ENCODE measurements around the gene ARFGEF3. TPM values are rescaled to one million over a fixed set of nuclear protein-coding genes. Genes with fewer than 3 reads are reported as not detected.

Gene ARFGEF3
- total RNA-seq, 1 donor from 2014 or later = 24.0 TPM

DNA sequence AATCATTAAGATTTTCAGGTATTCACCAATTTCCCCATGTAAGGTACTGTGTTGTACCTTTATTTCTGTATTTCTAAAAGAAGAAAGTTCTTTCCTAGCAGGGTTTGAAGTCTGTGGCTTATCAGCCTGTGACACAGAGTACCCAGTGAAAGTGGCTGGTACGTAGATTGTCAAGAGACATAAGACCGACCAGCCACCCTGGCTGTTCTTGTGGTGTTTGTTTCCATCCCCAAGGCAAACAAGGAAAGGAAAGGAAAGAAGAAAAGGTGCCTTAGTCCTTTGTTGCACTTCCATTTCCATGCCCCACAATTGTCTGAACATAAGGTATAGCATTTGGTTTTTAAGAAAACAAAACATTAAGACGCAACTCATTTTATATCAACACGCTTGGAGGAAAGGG lies 175.3 kb downstream of the ARFGEF3 start:
- Mint-ChIP-seq H3K36me3 (peaks cover 11% of the 10 kb centered on the region), H3K27me3 (no peaks in the 10 kb centered on the region), H3K4me1 (ENCODE audit: unreplicated experiment) (no peaks in the 10 kb centered on the region), H3K9me3 (no peaks in the 10 kb centered on the region), H3K27ac (no peak overlapping the region), H3K4me3 (no peak overlapping the region)
- no peak for DNase-seq (ENCODE audit: extremely low spot score, unreplicated experiment)
- TF ChIP-seq, protein P1, sequence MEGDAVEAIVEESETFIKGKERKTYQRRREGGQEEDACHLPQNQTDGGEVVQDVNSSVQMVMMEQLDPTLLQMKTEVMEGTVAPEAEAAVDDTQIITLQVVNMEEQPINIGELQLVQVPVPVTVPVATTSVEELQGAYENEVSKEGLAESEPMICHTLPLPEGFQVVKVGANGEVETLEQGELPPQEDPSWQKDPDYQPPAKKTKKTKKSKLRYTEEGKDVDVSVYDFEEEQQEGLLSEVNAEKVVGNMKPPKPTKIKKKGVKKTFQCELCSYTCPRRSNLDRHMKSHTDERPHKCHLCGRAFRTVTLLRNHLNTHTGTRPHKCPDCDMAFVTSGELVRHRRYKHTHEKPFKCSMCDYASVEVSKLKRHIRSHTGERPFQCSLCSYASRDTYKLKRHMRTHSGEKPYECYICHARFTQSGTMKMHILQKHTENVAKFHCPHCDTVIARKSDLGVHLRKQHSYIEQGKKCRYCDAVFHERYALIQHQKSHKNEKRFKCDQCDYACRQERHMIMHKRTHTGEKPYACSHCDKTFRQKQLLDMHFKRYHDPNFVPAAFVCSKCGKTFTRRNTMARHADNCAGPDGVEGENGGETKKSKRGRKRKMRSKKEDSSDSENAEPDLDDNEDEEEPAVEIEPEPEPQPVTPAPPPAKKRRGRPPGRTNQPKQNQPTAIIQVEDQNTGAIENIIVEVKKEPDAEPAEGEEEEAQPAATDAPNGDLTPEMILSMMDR (conservative IDR thresholded peaks at IDR 0.05) = no peak

DNA sequence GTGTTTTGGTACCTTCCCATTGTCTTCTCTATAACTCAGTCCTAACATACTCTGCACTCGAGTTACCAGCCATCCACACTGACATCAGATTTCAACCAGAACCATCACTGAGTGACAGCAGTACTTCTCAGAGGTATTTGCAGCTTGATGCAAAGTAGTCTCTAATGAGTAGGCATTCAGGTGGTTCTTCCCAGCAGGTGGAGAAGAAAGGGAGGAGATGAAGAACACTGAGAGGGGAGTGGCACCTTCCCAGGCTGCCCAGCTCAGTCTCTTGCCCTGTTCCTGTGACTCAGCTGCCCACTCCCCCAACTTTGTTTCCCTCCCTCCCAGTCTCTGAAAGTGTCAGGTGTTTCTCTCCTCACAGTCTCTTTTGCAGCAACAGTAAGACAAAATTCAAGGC lies 177.3 kb downstream of the ARFGEF3 start:
- H3K27ac Mint-ChIP-seq = no peak overlapping the region
- TF ChIP-seq, protein P1 (conservative IDR thresholded peaks at IDR 0.05) = no peak
- DNase-seq (ENCODE audit: extremely low spot score, unreplicated experiment) = no peak
- no peaks in the 10 kb centered on the region for H3K9me3 Mint-ChIP-seq
- H3K4me3 Mint-ChIP-seq = no peak overlapping the region
- H3K4me1 Mint-ChIP-seq (ENCODE audit: unreplicated experiment) = no peaks in the 10 kb centered on the region
- H3K36me3 Mint-ChIP-seq = peaks cover 11% of the 10 kb centered on the region
- H3K27me3 Mint-ChIP-seq = no peaks in the 10 kb centered on the region

DNA sequence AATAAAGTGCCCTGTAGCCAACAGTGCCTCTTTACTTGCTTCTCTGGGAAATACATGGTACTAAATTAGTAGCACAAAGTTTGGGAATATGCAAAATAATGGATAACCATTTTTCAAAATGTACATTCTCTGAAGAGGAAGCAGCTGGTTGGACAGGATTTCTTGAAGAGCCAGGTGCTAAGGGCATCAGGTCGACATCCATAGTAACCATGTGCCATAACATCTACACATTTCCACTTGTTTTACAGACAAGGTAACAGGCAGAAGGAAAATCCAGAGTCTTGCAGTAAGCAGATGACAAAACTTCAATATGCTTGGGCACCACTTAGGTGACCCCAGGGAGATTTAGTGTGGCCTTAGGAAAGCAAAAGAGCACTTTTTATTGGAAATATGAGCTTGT lies 179.4 kb downstream of the ARFGEF3 start:
- H3K36me3 Mint-ChIP-seq = peaks cover 6% of the 10 kb centered on the region
- no peaks in the 10 kb centered on the region for H3K4me1 Mint-ChIP-seq (ENCODE audit: unreplicated experiment)
- TF ChIP-seq, protein P1 (conservative IDR thresholded peaks at IDR 0.05) = no peak
- no peak overlapping the region for H3K4me3 Mint-ChIP-seq
- H3K27ac Mint-ChIP-seq = no peak overlapping the region
- no peaks in the 10 kb centered on the region for H3K9me3 Mint-ChIP-seq
- no peaks in the 10 kb centered on the region for H3K27me3 Mint-ChIP-seq
- no peak for DNase-seq (ENCODE audit: extremely low spot score, unreplicated experiment)

DNA sequence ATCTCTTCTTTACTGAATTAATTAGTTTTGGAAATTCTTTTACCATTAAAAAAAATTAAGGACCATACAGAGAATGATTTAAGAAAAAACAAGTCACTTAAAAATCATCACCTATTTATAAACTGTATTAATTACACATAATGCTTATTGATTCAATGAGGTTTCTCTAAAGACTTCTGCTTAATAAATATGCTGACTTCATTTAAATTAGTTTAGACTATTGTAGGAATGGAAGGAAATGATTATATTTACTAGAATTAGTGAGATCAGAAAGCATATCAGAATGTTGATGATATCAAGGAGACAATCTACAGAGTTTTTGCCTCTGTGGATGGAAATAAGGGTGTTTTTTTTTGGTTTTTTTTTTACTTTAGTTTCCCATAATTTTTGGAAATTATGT lies 181.4 kb downstream of the ARFGEF3 start:
- Mint-ChIP-seq H3K36me3 (peaks cover 6% of the 10 kb centered on the region), H3K27me3 (no peaks in the 10 kb centered on the region), H3K4me1 (ENCODE audit: unreplicated experiment) (no peaks in the 10 kb centered on the region), H3K4me3 (no peak overlapping the region), H3K27ac (no peak overlapping the region), H3K9me3 (no peaks in the 10 kb centered on the region)
- DNase-seq (ENCODE audit: extremely low spot score, unreplicated experiment) = no peak
- TF ChIP-seq, protein P1 (conservative IDR thresholded peaks at IDR 0.05) = no peak

DNA sequence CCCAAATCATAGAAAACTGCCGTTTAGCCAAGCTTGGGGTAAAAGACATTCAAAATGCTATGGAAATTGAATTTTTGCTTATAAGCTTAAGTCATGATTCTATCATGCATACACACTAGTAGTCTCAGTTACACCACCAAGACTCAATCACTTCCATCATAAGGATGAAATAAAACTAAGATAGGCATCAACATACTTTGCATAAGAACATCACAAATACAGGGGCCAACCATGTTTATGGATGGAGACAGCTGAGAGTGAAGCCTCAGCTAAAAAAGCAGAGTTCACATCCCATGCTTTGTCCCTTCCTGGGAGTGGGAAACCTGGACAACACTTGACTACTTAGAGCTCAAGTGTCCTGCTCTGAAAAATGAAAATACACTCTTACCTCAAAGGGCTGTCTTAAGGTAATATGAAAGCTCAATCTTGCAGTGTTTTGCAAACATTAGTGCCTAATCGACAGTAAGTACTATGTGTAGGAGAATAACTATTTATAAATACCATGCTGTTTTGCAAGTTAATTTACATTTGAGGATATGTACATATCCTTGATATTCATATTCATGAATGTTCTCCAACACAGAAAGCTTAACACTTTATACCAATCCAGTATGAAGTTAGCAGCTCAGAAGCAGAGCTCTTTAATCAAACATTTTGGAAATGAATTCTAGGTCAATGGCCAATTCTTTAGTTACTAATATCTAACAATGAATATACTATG lies 184.0 kb downstream of the ARFGEF3 start:
- Mint-ChIP-seq H3K9me3 (no peaks in the 10 kb centered on the region), H3K36me3 (no peaks in the 10 kb centered on the region), H3K4me1 (ENCODE audit: unreplicated experiment) (peaks cover 5% of the 10 kb centered on the region), H3K27me3 (no peaks in the 10 kb centered on the region), H3K27ac (no peak overlapping the region), H3K4me3 (no peak overlapping the region)
- DNase-seq (ENCODE audit: extremely low spot score, unreplicated experiment) = no peak
- TF ChIP-seq, protein P1 (conservative IDR thresholded peaks at IDR 0.05) = no peak

Measured in type B pancreatic cell (in vitro differentiated cells).